ENCODE measurements around the gene SPEG. TPM values are rescaled to one million over a fixed set of nuclear protein-coding genes. Genes with fewer than 3 reads are reported as not detected.

Gene SPEG
- total and polyA plus RNA-seq, 2 donors (not counting 3 experiments of a cell fraction or from before 2014, with no cell fraction given), result 0.84 to 3.5 TPM

DNA sequence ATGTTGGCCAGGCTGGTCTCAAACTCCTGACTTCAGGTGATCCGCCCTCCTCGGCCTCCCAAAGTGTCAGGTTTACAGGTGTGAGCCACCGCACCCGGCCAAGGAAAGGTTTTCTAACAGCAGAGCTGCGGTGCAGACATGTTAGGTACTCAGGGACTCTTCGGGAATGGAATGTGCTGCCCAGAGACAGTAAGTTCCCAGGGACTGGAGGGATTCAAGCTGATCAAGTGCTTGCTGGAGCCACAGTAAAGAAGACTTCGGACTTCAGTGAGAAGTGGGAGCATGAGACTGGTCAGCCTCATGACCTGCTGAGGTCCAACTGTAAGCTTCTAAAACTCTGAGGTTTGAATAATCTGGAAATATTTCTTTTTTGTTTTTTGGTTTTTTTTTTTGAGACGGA is 24.3 kb upstream of the SPEG start:
- H3K36me3 ChIP-seq (ENCODE audit: control insufficient read depth in 2 of 2, extremely low read depth in 1 of 2, insufficient read depth in 2 of 2, low read length in 2 of 2), result no peaks in the 10 kb centered on the region
- FAIRE-seq (no peak), DNase-seq (ENCODE audit: low read depth, low spot score) (no peak)
- no peaks in the 10 kb centered on the region for H3K9me1 ChIP-seq (replicated peaks; ENCODE audit: control insufficient read depth, extremely low read depth, insufficient read depth, low read length)
- intact Hi-C loops (cut with micrococcal nuclease), result no loop called here
- H3K4me3 ChIP-seq (replicated peaks in 1 of 3; ENCODE audit: insufficient read depth in 1 of 3, low read depth in 1 of 3, low read length in 3 of 3), result no peak overlapping the region
- H2AFZ ChIP-seq (ENCODE audit: low read depth, low read length), result no peak overlapping the region
- CTCF ChIA-PET, result interaction anchor here (5.0 kb wide), 1 partner anchor 119 kb away, joined by 29 read pairs; no protein-coding TSS in a partner anchor
- peaks cover 2% of the 10 kb centered on the region for H3K4me1 ChIP-seq (ENCODE audit: control insufficient read depth, extremely low read depth, insufficient read depth, low read length)
- no TSS peak for BruUV-seq (replicated peaks)
- peaks cover 5 to 7% of the 10 kb centered on the region in 2 experiments for H3K27me3 ChIP-seq (ENCODE audit: control insufficient read depth in 2 of 2, insufficient read depth in 2 of 2, low read length in 2 of 2)
- H3K79me2 ChIP-seq (ENCODE audit: control insufficient read depth, insufficient read depth, low read length), result no peaks in the 10 kb centered on the region
- POLR2A ChIA-PET, result no interaction called here
- no peak overlapping the region for H3K4me2 ChIP-seq (ENCODE audit: insufficient read depth, low read length)
- no peak overlapping the region for H3K9ac ChIP-seq (replicated peaks; ENCODE audit: extremely low read depth, insufficient read depth, low read length)
- H3K27ac ChIP-seq (ENCODE audit: insufficient read depth, low read depth, low read length), result no peak overlapping the region
- no peaks in the 10 kb centered on the region for H3K9me3 ChIP-seq (replicated peaks; ENCODE audit: control insufficient read depth, insufficient read depth, low read length)
- dilution Hi-C loops (cut with MboI; ENCODE audit: extremely low pct_ligation_motif_present, low sequenced_read_pairs), result no loop called here
- H4K20me1 ChIP-seq (replicated peaks; ENCODE audit: control insufficient read depth, extremely low read depth, insufficient read depth, low read length), result no peaks in the 10 kb centered on the region
- no peak for TF ChIP-seq EZH2 (IDR thresholded peaks at IDR 0.05; ENCODE audit: borderline replicate concordance, low read depth, low read length, severe bottlenecking)
- TF ChIP-seq POLR2AphosphoS5 (IDR thresholded peaks at IDR 0.05; ENCODE audit: insufficient read depth, low read depth, low read length), result no peak
- TF ChIP-seq POLR2A (IDR thresholded peaks at IDR 0.05; ENCODE audit: low read depth, low read length), result no peak
- TF ChIP-seq FOS (IDR thresholded peaks at IDR 0.05; ENCODE audit: borderline replicate concordance, insufficient read depth, low read length), result no peak
- TF ChIP-seq GATA2 (IDR thresholded peaks at IDR 0.05; ENCODE audit: insufficient read depth, insufficient read length, low read depth, low read length), result no peak
- no peak for TF ChIP-seq JUN (IDR thresholded peaks at IDR 0.05; ENCODE audit: borderline replicate concordance, insufficient read depth, insufficient read length, low read depth)
- TF ChIP-seq, protein P1, sequence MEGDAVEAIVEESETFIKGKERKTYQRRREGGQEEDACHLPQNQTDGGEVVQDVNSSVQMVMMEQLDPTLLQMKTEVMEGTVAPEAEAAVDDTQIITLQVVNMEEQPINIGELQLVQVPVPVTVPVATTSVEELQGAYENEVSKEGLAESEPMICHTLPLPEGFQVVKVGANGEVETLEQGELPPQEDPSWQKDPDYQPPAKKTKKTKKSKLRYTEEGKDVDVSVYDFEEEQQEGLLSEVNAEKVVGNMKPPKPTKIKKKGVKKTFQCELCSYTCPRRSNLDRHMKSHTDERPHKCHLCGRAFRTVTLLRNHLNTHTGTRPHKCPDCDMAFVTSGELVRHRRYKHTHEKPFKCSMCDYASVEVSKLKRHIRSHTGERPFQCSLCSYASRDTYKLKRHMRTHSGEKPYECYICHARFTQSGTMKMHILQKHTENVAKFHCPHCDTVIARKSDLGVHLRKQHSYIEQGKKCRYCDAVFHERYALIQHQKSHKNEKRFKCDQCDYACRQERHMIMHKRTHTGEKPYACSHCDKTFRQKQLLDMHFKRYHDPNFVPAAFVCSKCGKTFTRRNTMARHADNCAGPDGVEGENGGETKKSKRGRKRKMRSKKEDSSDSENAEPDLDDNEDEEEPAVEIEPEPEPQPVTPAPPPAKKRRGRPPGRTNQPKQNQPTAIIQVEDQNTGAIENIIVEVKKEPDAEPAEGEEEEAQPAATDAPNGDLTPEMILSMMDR (IDR thresholded peaks at IDR 0.05; ENCODE audit: extremely low read depth in 1 of 2, insufficient read depth in 1 of 2, low read depth in 1 of 2, low read length in 2 of 2), result no peak
